Measurements from ENCODE around the gene MYO10.
"Not testable (repeated sequence)": the region's sequence is repeated elsewhere in the genome, so short reads cannot be mapped to it uniquely, and the experiment has no call there.

The MYO10 gene

DNA sequence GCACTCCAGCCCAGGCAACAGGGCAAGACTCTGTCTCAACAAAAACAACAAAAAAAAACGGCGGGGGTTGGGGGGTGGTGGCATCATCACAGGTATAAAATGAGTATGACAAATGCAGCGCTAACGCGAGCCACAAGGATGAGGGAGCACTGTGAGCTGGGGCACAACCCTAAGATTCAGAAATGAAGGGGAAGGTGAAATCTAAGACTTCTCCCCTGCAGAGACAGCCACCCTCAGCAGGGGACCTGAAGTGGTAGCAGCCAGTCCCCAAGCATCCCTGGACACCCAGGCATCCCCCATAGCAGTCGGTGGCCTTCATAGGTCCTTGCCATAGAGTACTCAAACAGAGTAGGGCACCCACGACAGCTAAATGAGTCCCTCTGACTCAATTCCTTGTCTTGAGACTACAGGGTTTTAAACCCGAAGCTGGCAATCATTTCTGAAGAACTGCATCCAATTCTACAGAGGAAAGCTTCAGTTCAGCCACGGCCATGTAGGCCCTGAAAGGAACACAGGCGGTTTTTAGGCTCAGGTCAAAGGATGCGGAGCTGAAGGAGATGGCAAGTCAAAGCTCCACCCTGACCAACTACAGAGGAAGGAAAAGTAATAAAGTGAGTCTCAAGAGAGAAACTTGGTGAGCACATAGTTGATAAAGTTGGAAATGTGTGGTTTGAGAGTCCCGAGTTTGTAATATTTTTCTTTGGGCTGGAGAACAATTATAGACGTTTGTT lies 50.3 kb downstream of the MYO10 start:
- DNase-seq = no peak

DNA sequence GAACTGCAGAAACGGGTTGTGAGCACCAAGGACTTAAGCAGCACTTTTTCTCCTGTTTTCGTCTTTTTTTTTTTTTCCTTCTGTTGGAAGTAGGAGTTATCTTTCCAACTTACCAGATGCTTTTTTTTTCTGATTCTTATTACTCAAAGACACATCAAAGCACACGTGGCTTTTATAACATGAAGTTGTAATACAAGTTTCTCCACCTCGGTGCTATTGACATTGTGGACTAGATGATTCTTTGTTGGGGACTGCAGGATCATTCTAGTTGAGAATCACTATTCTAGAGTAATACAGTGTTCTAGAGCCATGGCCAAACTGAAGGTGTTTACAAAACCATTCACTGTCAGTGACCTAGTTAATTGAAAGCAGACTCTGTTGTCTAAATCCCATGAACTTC lies 51.5 kb downstream of the MYO10 start:
- DNase-seq = no peak

DNA sequence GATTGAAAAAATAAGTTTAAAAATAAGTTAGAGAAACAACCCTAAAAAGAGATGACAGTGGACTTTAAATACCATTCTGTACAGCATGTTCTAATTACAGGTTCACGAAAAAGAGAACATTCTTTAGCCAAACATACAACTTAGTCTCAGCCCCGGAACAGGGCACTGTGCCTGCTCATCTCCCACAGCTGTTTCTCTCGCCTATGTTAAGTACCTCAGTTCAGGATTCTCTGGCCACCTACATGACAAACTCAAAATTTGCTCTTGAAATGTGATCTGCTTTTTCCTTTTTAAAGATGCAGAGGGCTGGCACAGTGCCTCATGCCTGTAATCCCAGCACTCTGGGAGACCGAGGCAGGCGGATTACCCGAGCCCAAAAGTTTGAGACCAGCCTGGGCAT lies 52.3 kb downstream of the MYO10 start:
- no peak for DNase-seq

GRCh38 chr5:16883176-16883575 lies 52.9 kb downstream of the MYO10 start:
- no peak for DNase-seq

DNA sequence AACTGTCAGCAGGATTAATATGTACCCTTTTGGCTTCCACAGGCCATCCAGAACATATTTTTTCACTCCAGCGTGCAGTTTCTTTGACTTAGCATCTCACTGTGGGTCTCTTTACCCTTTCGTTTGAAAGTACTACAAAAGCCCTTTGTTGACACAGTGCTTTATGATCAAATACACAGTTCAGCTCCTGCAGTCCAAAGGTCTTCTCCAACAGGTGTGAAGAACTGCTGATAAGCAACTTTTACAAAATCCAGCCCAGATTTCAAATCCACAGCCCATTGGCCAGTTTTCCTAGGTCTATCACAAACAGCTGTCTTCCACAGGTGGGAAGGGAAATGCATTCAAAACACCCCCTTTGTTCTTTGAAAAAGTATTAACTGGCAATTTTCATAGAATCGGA lies 54.8 kb downstream of the MYO10 start:
- DNase-seq = no peak

DNA sequence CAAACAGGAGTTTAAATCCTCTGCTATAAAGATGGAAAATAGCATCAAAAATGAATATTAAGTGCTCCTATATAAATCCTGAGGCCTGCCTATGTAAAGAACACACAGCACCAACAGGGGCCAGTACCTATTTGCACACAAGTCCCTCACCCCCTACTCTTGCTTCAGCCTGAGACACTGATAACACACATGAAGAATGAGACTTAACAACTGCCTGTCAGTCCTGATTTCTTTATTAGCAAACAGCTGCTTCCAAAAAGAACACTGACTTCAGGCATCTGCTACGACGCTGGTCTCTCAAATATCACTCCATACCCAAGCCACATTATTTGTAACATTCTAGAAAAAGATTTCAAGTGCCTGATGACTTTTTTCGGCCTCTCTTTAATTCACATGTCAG lies 55.5 kb downstream of the MYO10 start:
- no peak for DNase-seq

- no peak for DNase-seq
Measured at GRCh38 chr5:16879650-16880049, 56.4 kb downstream of the MYO10 start.

DNA sequence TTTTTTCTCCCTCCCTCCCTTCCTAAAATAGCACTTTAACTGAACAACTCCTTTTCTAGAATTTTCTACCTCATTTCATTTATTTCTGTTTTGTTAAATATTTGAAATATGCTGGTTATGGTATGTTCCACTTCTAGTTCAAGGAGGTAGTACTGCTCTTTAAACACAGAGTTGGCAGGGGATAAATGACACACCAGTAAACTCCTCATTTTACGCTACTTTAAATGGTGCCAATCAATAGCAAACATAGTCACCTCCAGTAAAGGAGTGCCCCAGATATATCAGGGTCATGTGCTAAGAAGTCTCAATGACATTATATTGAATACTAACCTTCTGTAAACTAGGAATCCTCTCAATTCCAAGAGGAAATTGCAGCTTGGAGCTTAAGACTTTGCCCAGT lies 56.9 kb downstream of the MYO10 start:
- no peak for DNase-seq

- no peak for DNase-seq
Measured at GRCh38 chr5:16877267-16877935, 58.7 kb downstream of the MYO10 start.

DNA sequence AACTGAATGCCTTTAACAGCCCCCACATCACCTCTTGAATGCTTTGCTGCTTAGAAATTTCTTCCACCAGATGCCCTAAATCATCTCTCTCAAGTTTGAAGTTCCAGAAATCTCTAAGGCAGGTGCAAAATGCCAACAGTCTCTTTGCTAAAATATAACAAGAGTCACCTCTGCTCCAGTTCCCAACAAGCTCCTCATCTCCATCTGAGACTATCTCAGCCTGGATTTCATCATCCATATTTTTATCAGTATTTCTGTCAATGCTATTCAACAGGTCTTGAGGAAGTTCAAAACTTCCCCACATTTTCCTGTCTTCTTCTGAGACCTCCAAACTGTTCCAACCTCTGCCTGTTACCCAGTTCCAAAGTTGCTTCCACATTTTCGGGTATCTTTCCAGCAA lies 61.7 kb downstream of the MYO10 start:
- not testable (repeated sequence) for DNase-seq

DNA sequence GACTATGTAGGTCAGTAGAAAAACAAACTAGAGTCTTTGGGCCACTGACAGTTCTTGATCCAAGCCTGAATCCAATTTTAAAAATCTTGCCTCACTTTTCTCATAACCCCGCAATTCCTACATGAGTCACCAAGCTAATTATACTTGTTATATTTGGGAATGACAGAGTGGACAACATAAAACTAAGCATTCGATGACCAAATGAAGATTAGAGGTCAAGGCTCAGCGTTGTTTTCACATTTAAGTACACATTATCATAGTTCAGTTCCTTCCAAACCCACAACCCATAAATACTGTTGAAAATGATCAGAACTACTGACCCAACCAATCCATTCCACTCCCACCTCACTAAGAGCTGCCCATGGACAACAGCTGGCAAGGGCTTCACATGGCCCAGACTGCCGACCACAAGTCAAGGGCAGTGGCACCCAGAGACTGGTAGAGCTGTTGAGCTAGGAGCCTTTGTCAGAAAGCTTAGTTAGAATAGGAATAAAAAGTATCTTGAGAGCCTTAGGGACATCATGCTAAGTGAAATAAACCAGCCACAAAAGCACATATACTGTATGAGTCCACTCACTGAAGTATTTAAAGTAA lies 64.2 kb downstream of the MYO10 start:
- DNase-seq = no peak

DNA sequence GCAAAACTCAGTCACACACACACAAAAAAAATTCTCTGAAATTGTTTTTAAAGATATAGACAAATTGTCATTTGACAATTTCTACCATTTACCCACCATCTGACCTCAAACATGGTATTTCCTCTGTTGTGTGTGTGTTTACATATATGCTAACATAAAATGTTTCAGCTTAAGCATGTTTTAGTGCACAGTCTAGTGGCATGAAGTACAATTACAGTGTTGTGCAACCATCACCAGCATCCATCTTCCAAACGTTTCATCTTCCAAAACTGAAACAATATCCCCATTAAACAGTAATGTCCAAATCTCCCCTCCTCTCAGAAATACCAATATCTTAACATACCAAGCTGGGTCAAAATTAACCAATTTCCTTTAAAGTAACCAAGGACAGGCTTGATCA lies 65.2 kb downstream of the MYO10 start:
- no peak for DNase-seq

GRCh38 chr5:16869821-16870796 lies 66.0 kb downstream of the MYO10 start:
- DNase-seq = no peak

- DNase-seq = no peak
Measured at GRCh38 chr5:16867577-16867953, 68.5 kb downstream of the MYO10 start.

DNA sequence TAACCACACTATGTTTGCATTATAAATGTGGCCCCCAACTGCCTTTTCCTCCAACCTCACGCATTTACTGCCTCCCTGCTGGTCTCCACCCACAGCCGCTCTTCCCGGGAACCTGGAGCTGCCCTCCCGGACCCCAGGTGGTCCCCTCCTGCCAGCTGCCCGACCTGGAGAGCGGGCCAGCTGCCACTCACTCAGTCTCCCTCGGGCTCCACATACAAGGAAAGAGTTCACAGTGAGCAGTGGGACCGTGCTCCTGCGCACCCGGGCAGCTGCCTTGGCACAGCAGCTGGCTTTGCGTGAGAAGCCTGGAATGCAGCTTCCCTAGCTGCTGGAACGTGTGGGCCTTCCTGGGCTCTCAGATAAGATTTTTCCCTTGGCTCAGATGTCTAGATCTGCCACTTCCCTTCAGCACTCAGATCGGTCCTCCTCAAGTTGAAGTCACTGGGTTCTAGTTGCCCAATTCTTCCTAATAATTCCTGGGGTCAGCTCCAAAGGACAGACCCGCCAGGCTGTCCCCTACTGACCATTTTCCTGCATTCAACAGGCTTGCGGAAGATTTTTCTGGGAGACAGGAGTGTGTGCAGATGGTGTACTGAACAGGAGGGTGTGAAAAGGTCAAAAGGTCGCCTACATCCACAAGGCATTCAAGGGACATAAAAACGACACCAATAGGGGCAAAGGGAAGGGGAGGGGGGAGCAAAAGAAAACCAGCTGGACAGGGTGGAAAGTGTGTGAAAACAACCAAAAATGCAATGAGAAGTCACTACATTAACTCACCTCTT lies 69.1 kb downstream of the MYO10 start:
- no peak for DNase-seq

DNA sequence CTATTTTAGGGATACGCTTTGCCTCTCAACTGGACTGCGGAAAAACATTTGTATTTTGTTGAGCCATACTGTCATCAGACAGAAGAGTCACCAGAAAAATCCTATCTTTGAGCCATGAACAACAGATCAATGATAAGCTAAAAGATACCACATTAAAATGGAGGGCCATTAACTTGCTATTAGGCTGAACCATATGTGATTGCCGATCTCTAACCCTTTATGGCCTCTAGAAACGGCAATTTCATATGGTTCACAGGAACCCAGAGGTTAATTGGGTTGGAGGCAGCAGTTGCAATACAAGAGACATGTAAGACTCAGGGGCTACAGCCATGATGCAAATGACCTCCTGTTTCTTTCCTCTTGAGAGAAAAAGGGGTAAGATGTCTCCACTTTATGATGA lies 69.8 kb downstream of the MYO10 start:
- DNase-seq = no peak

- no peak for DNase-seq
Measured at GRCh38 chr5:16865151-16865550, 70.9 kb downstream of the MYO10 start.

- DNase-seq = no peak
Measured at GRCh38 chr5:16864631-16865131, 71.4 kb downstream of the MYO10 start.

DNA sequence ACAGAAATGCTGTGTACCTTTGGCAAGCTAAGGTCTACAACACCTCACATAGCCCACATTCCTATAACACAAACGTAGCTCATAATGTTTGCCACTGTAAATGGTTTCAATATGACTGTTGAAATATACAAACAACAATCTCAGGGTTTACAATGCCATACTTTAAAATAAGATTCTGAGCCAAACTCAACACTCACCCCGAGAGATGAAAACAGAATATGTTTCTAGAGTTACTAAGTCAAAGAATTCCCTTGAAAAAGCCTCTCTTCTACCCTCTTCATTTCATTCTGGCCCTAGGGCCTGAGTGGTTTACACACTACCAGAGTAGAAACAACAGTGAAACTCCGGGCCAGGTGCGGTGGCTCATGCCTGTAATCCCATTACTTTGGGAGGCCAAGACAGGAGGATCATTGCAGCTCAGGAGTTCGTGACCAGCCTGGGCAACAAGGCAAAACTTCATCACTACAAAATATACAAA lies 72.6 kb downstream of the MYO10 start:
- no peak for DNase-seq

GRCh38 chr5:16862777-16863176 lies 73.3 kb downstream of the MYO10 start:
- no peak for DNase-seq

GRCh38 chr5:16859346-16859745 lies 76.7 kb downstream of the MYO10 start:
- no peak for DNase-seq

- no peak for DNase-seq
Measured at GRCh38 chr5:16858151-16858550, 77.9 kb downstream of the MYO10 start.
